Measurements from ENCODE around the gene LRRC53. TPM values are rescaled to one million over a fixed set of nuclear protein-coding genes. Genes with fewer than 3 reads are reported as not detected.

LRRC53 gene
- total and polyA plus RNA-seq, 2 of the 8 experiments (the other 6 are each of a cell fraction or from before 2014, with no cell fraction given): not detected

DNA sequence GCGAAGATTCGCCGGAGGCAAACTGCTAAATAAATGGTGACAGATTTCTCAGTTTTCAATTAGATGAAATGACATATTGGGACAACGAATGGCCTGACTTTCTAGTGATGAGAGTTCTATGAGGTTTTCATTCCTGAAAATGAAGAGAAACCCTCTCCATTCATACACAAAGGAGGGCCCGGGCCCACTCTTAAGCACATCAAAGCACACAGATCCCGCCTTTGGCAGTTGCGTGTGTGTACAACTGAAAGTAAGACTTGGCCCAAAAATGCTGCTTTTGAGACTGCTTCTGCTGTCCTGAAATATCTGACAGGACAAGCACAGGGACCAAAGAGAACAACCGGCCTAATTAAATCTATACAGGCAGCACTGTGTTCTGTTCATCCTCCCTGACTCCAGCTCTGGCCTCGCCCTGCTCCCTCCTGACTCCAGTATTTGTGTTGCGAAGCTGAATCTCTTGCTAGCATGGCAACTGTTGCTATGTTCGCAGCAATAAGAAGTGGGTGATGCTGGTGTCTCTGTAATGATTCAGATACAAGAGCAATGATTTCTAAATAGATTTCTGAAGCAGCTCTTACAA, 7.4 kb downstream of the LRRC53 start:
- H2AFZ ChIP-seq (ENCODE audit: low read length): no peak overlapping the region
- WGBS, 2 experiments (ENCODE audit: extremely low coverage in 1 of 2, insufficient coverage in 1 of 2, insufficient read length in 1 of 2, insufficient replicate concordance in 2 of 2, low coverage in 1 of 2, low lambda C conversion rate in 2 of 2, missing lambda C conversion rate in 1 of 2): 60% methylated on average over 11 of the region's 11 CpGs; no CpG with 5 or more reads in 1 of the 2 experiments

More for the DNA sequence above, 7.4 kb downstream of the LRRC53 start:
- H3K4ac ChIP-seq (replicated peaks; ENCODE audit: insufficient read length, low read depth, low read length): no peak overlapping the region
- no peak overlapping the region for H2BK120ac ChIP-seq (replicated peaks; ENCODE audit: low read depth, low read length)
- POLR2A ChIA-PET (ENCODE audit: partially characterized antibody): no interaction called here
- no peak overlapping the region for H4K91ac ChIP-seq (replicated peaks; ENCODE audit: insufficient read length, low read length)
- H2BK15ac ChIP-seq (ENCODE audit: low read length): no peak overlapping the region
- H4K8ac ChIP-seq (ENCODE audit: extremely low read depth, insufficient read depth, low read length): no peak overlapping the region
- H3K27ac ChIP-seq (ENCODE audit: low read depth, low read length): no peak overlapping the region
- no peak overlapping the region for H3K56ac ChIP-seq (replicated peaks; ENCODE audit: insufficient read length, low read depth, low read length)
- FAIRE-seq: no peak
- no peak overlapping the region for H3K23ac ChIP-seq (ENCODE audit: insufficient read length)
- H3K27me3 ChIP-seq (replicated peaks in 1 of 4; ENCODE audit: control insufficient read depth in 3 of 4, extremely low read depth in 1 of 4, insufficient read depth in 3 of 4, low read length in 3 of 4): no peaks in the 10 kb centered on the region
- DNase-seq (ENCODE audit: low read depth in 1 of 2, low spot score in 2 of 2): no peak
- no peak for TF ChIP-seq SRF (IDR thresholded peaks at IDR 0.05; ENCODE audit: low read depth, low read length)
- TF ChIP-seq EP300 (IDR thresholded peaks at IDR 0.05; ENCODE audit: borderline replicate concordance in 1 of 2, low read depth in 2 of 2, low read length in 2 of 2): no peak
- no peak for TF ChIP-seq CHD1 (IDR thresholded peaks at IDR 0.05; ENCODE audit: low read depth, low read length)
- TF ChIP-seq, protein P1, sequence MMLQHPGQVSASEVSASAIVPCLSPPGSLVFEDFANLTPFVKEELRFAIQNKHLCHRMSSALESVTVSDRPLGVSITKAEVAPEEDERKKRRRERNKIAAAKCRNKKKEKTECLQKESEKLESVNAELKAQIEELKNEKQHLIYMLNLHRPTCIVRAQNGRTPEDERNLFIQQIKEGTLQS (IDR thresholded peaks at IDR 0.05; ENCODE audit: insufficient read depth, low read depth, low read length): no peak
- TF ChIP-seq TCF12 (IDR thresholded peaks at IDR 0.05; ENCODE audit: low read depth, low read length): no peak
- TF ChIP-seq BCL11A (IDR thresholded peaks at IDR 0.05; ENCODE audit: low read depth in 2 of 2, low read length in 2 of 2): no peak
- TF ChIP-seq, protein P2, sequence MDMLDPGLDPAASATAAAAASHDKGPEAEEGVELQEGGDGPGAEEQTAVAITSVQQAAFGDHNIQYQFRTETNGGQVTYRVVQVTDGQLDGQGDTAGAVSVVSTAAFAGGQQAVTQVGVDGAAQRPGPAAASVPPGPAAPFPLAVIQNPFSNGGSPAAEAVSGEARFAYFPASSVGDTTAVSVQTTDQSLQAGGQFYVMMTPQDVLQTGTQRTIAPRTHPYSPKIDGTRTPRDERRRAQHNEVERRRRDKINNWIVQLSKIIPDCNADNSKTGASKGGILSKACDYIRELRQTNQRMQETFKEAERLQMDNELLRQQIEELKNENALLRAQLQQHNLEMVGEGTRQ (IDR thresholded peaks at IDR 0.05; ENCODE audit: low read length): no peak
- TF ChIP-seq EZH2 (IDR thresholded peaks at IDR 0.05; ENCODE audit: low read depth, low read length, severe bottlenecking): no peak
- TF ChIP-seq KDM1A (IDR thresholded peaks at IDR 0.05; ENCODE audit: borderline replicate concordance, low read length): no peak
- TF ChIP-seq GABPA (IDR thresholded peaks at IDR 0.05; ENCODE audit: borderline replicate concordance, insufficient read depth, low read length): no peak
- H3K4me3 ChIP-seq (ENCODE audit: extremely low read depth in 1 of 4, insufficient read depth in 2 of 4, low read depth in 3 of 4, low read length in 4 of 4): no peak overlapping the region
- no peak overlapping the region for H3K14ac ChIP-seq (ENCODE audit: insufficient read length)
- no peak overlapping the region for H2AK5ac ChIP-seq (ENCODE audit: low read depth, low read length)
- CTCF ChIA-PET (ENCODE audit: partially characterized antibody): interaction anchor here (1.2 to 3.9 kb wide), 6 partner anchors 12 to 186 kb away, joined by 3 to 66 read pairs (median 4); no protein-coding TSS in a partner anchor
- H4K20me1 ChIP-seq (replicated peaks in 1 of 2; ENCODE audit: control insufficient read depth in 1 of 2, insufficient read depth in 2 of 2, low read length in 2 of 2): no peaks in the 10 kb centered on the region
- peaks cover 2 to 9% (median 4%) of the 10 kb centered on the region in 4 experiments; a peak in 4 of 7 replicates for H3K4me1 ChIP-seq (replicated peaks in 1 of 4; ENCODE audit: control insufficient read depth in 3 of 4, insufficient read depth in 4 of 4, low read length in 3 of 4)
- no peaks in the 10 kb centered on the region for H3K36me3 ChIP-seq (ENCODE audit: control insufficient read depth in 2 of 4, insufficient read depth in 4 of 4, low read length in 3 of 4)
- H4K5ac ChIP-seq (ENCODE audit: insufficient read length, low read depth, low read length): no peak overlapping the region
- H3K23me2 ChIP-seq (ENCODE audit: low read depth, low read length): no peaks in the 10 kb centered on the region
- no peaks in the 10 kb centered on the region for H3K79me2 ChIP-seq (ENCODE audit: control insufficient read depth in 1 of 2, insufficient read depth in 2 of 2, low read length in 2 of 2)
- H2BK12ac ChIP-seq (ENCODE audit: low read depth, low read length): no peak overlapping the region
- H2BK5ac ChIP-seq (ENCODE audit: low read depth, low read length): no peak overlapping the region
- H3K4me2 ChIP-seq (ENCODE audit: insufficient read depth in 1 of 2, low read depth in 2 of 2, low read length in 2 of 2): peak overlapping the region; percentile 5 to 23; a peak in 1 of 4 replicates
- H3K9ac ChIP-seq (replicated peaks in 1 of 4; ENCODE audit: extremely low read depth in 1 of 4, low read depth in 3 of 4, low read length in 3 of 4): 0 out of 7 replicates have a peak overlapping the region, but pooled peaks of 1 of the 4 experiments have one; percentile 4
- no peak overlapping the region for H2BK20ac ChIP-seq (ENCODE audit: low read length)
- H3K9me3 ChIP-seq (ENCODE audit: insufficient read depth in 2 of 2, low read depth in 1 of 2, low read length in 1 of 2): no peaks in the 10 kb centered on the region
- no peaks in the 10 kb centered on the region for H3K79me1 ChIP-seq (ENCODE audit: low read depth, low read length)
- no peak overlapping the region for H3K18ac ChIP-seq (ENCODE audit: extremely low read depth, low read length)

All from H1 (cell line).